ENCODE measurements around the gene DSG2.

Gene DSG2

DNA sequence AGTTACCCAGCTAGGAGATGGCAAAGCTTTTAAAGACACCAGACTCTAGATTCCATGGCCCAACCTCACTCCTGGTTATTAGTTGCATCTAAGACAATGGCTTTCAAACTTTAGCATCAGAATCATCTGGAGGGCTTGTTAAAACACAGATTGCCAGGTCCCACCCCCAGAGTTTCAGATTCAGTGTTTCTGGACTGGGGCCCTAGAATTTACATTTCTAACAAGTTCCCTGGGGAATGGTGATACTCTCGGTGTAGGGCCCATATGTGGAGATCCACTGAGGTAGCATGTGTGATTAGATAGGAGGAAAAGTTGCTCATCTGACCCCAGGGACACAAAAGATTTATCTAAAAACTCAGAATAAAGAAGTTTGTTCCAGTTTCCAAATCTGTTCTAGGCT, 79.2 kb downstream of the DSG2 start:
- H3K9me3 ChIP-seq (ENCODE audit: insufficient read depth, low read depth, low read length), result no peaks in the 10 kb centered on the region
- no peak overlapping the region for H3K9ac ChIP-seq (ENCODE audit: low read depth, low read length)
- H3K27ac ChIP-seq (ENCODE audit: low read length), result no peak overlapping the region
- no peaks in the 10 kb centered on the region for H3K4me1 ChIP-seq (ENCODE audit: insufficient read depth, low read length)
- H3K36me3 ChIP-seq (ENCODE audit: insufficient read depth, low read depth, low read length), result no peaks in the 10 kb centered on the region
- no peaks in the 10 kb centered on the region for H3K27me3 ChIP-seq (ENCODE audit: insufficient read depth, low read length)
- no peak overlapping the region for H3K4me3 ChIP-seq (ENCODE audit: low read length)

DNA sequence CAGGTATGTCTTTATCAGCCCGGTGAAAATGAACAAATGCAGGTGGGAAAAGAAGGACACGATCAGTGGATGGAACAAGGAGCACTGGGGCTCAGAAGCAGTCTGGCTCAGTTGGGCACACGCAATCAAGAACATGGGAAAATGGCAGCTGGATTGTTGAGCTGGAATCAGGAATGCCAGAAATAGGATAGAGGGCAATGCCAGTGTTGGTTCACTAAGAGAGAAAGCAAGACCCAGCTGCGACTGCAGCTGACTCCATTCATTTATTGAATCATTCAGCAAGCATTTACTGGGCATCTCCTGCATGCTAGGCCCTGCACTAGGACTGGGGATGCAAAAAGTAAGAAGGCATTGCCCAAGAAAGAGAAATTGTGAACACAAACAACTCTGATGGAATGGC, 80.1 kb downstream of the DSG2 start:
- Histone ChIP-seq H3K4me1 (ENCODE audit: insufficient read depth, low read length) (no peaks in the 10 kb centered on the region), H3K36me3 (ENCODE audit: insufficient read depth, low read depth, low read length) (no peaks in the 10 kb centered on the region), H3K9ac (ENCODE audit: low read depth, low read length) (no peak overlapping the region), H3K27me3 (ENCODE audit: insufficient read depth, low read length) (no peaks in the 10 kb centered on the region), H3K9me3 (ENCODE audit: insufficient read depth, low read depth, low read length) (no peaks in the 10 kb centered on the region), H3K27ac (ENCODE audit: low read length) (no peak overlapping the region), H3K4me3 (ENCODE audit: low read length) (no peak overlapping the region)

- Histone ChIP-seq H3K27ac (ENCODE audit: low read length) (no peak overlapping the region), H3K4me1 (ENCODE audit: insufficient read depth, low read length) (no peaks in the 10 kb centered on the region), H3K36me3 (ENCODE audit: insufficient read depth, low read depth, low read length) (no peaks in the 10 kb centered on the region), H3K27me3 (ENCODE audit: insufficient read depth, low read length) (no peaks in the 10 kb centered on the region), H3K9ac (ENCODE audit: low read depth, low read length) (no peak overlapping the region), H3K4me3 (ENCODE audit: low read length) (no peak overlapping the region), H3K9me3 (ENCODE audit: insufficient read depth, low read depth, low read length) (no peaks in the 10 kb centered on the region)
Observed at GRCh38 chr18:31579375-31579774, 81.4 kb downstream of the DSG2 start.

- H3K36me3 ChIP-seq (ENCODE audit: insufficient read depth, low read depth, low read length), result no peaks in the 10 kb centered on the region
- no peaks in the 10 kb centered on the region for H3K9me3 ChIP-seq (ENCODE audit: insufficient read depth, low read depth, low read length)
- H3K4me3 ChIP-seq (ENCODE audit: low read length), result no peak overlapping the region
Observed at GRCh38 chr18:31581498-31582197, 83.7 kb downstream of the DSG2 start.

GRCh38 chr18:31583185-31583854, 85.3 kb downstream of the DSG2 start:
- Histone ChIP-seq H3K9me3 (ENCODE audit: insufficient read depth, low read depth, low read length) (no peaks in the 10 kb centered on the region), H3K27me3 (ENCODE audit: insufficient read depth, low read length) (no peaks in the 10 kb centered on the region), H3K4me1 (ENCODE audit: insufficient read depth, low read length) (no peaks in the 10 kb centered on the region), H3K4me3 (ENCODE audit: low read length) (no peak overlapping the region), H3K36me3 (ENCODE audit: insufficient read depth, low read depth, low read length) (no peaks in the 10 kb centered on the region), H3K9ac (ENCODE audit: low read depth, low read length) (no peak overlapping the region), H3K27ac (ENCODE audit: low read length) (no peak overlapping the region)

More at GRCh38 chr18:31581498-31582197, 83.7 kb downstream of the DSG2 start:
- Histone ChIP-seq H3K4me1 (ENCODE audit: insufficient read depth, low read length) (no peaks in the 10 kb centered on the region), H3K9ac (ENCODE audit: low read depth, low read length) (no peak overlapping the region), H3K27me3 (ENCODE audit: insufficient read depth, low read length) (no peaks in the 10 kb centered on the region), H3K27ac (ENCODE audit: low read length) (no peak overlapping the region)

- Histone ChIP-seq H3K27ac (ENCODE audit: low read length) (no peak overlapping the region), H3K9me3 (ENCODE audit: insufficient read depth, low read depth, low read length) (no peaks in the 10 kb centered on the region), H3K9ac (ENCODE audit: low read depth, low read length) (no peak overlapping the region), H3K4me3 (ENCODE audit: low read length) (no peak overlapping the region), H3K27me3 (ENCODE audit: insufficient read depth, low read length) (no peaks in the 10 kb centered on the region), H3K4me1 (ENCODE audit: insufficient read depth, low read length) (no peaks in the 10 kb centered on the region), H3K36me3 (ENCODE audit: insufficient read depth, low read depth, low read length) (no peaks in the 10 kb centered on the region)
Observed at GRCh38 chr18:31585991-31586390, 88.0 kb downstream of the DSG2 start.

GRCh38 chr18:31586616-31587015, 88.6 kb downstream of the DSG2 start:
- Histone ChIP-seq H3K9me3 (ENCODE audit: insufficient read depth, low read depth, low read length) (no peaks in the 10 kb centered on the region), H3K36me3 (ENCODE audit: insufficient read depth, low read depth, low read length) (no peaks in the 10 kb centered on the region), H3K9ac (ENCODE audit: low read depth, low read length) (no peak overlapping the region), H3K4me1 (ENCODE audit: insufficient read depth, low read length) (no peaks in the 10 kb centered on the region), H3K27ac (ENCODE audit: low read length) (no peak overlapping the region), H3K27me3 (ENCODE audit: insufficient read depth, low read length) (no peaks in the 10 kb centered on the region), H3K4me3 (ENCODE audit: low read length) (no peak overlapping the region)

GRCh38 chr18:31587529-31587928, 89.6 kb downstream of the DSG2 start:
- Histone ChIP-seq H3K9ac (ENCODE audit: low read depth, low read length) (no peak overlapping the region), H3K9me3 (ENCODE audit: insufficient read depth, low read depth, low read length) (no peaks in the 10 kb centered on the region), H3K27ac (ENCODE audit: low read length) (no peak overlapping the region), H3K36me3 (ENCODE audit: insufficient read depth, low read depth, low read length) (no peaks in the 10 kb centered on the region), H3K4me3 (ENCODE audit: low read length) (no peak overlapping the region), H3K4me1 (ENCODE audit: insufficient read depth, low read length) (no peaks in the 10 kb centered on the region), H3K27me3 (ENCODE audit: insufficient read depth, low read length) (no peaks in the 10 kb centered on the region)

DNA sequence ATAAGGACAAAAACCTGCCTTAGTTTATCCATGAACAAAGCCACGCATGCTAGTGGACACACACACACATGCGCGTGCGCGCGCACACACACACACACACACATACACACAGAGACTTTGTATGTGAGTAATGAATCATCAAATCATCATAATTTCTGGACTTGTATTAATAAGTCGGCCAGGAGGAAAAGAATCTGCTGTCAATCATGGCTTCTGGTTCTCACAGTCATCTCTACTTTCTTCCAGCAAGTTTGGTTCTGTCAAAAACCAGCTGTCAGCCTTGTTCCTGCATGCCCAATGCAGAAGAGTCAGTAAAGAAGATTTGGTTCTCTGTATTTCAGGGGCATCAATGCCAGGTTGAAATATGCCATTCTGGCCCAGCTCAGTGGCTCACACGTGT, 92.6 kb downstream of the DSG2 start:
- H3K36me3 ChIP-seq (ENCODE audit: insufficient read depth, low read depth, low read length), result no peaks in the 10 kb centered on the region
- H3K4me3 ChIP-seq (ENCODE audit: low read length), result no peak overlapping the region
- H3K4me1 ChIP-seq (ENCODE audit: insufficient read depth, low read length), result no peaks in the 10 kb centered on the region
- no peaks in the 10 kb centered on the region for H3K9me3 ChIP-seq (ENCODE audit: insufficient read depth, low read depth, low read length)
- H3K9ac ChIP-seq (ENCODE audit: low read depth, low read length), result no peak overlapping the region
- H3K27ac ChIP-seq (ENCODE audit: low read length), result no peak overlapping the region
- H3K27me3 ChIP-seq (ENCODE audit: insufficient read depth, low read length), result no peaks in the 10 kb centered on the region

DNA sequence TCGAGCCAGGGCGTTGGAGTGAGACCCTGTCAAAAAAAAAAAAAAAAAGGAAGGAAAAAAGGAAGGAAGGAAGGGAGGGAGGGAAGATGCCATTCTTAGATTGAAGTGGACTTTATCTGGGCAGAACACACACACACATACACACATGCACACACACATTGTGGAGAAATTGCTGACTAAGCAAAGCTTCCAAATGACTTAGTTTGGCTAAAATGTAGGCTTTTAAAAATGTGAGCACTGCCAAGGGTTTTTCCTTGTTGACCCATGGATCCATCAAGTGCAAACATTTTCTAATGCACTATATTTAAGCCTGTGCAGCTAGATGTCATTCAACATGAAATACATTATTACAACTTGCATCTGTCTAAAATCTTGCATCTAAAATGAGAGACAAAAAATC, 93.1 kb downstream of the DSG2 start:
- no peaks in the 10 kb centered on the region for H3K36me3 ChIP-seq (ENCODE audit: insufficient read depth, low read depth, low read length)
- no peaks in the 10 kb centered on the region for H3K27me3 ChIP-seq (ENCODE audit: insufficient read depth, low read length)
- H3K9ac ChIP-seq (ENCODE audit: low read depth, low read length), result no peak overlapping the region
- no peaks in the 10 kb centered on the region for H3K4me1 ChIP-seq (ENCODE audit: insufficient read depth, low read length)
- no peaks in the 10 kb centered on the region for H3K9me3 ChIP-seq (ENCODE audit: insufficient read depth, low read depth, low read length)
- H3K4me3 ChIP-seq (ENCODE audit: low read length), result no peak overlapping the region
- H3K27ac ChIP-seq (ENCODE audit: low read length), result no peak overlapping the region

- no peaks in the 10 kb centered on the region for H3K9me3 ChIP-seq (ENCODE audit: insufficient read depth, low read depth, low read length)
- H3K36me3 ChIP-seq (ENCODE audit: insufficient read depth, low read depth, low read length), result no peaks in the 10 kb centered on the region
- no peak within 1 kb of the TSS for H3K27ac ChIP-seq (ENCODE audit: low read length)
- H3K9ac ChIP-seq (ENCODE audit: low read depth, low read length), result no peak within 1 kb of the TSS
- H3K4me3 ChIP-seq (ENCODE audit: low read length), result no peak within 1 kb of the TSS
- H3K4me1 ChIP-seq (ENCODE audit: insufficient read depth, low read length), result no peaks in the 10 kb centered on the region
- no peaks in the 10 kb centered on the region for H3K27me3 ChIP-seq (ENCODE audit: insufficient read depth, low read length)
Observed at GRCh38 chr18:31591628-31592027, 93.7 kb downstream of the DSG2 start, which contains the start of gene TTR. Gene TTR, plus strand, starts transcription at chr18:31591877. Its CDS starts 26 bp downstream, at chr18:31591903.

- H3K27ac ChIP-seq (ENCODE audit: low read length), result no peak overlapping the region
- H3K4me1 ChIP-seq (ENCODE audit: insufficient read depth, low read length), result no peaks in the 10 kb centered on the region
Observed at GRCh38 chr18:31592506-31593157, 94.7 kb downstream of the DSG2 start.

More at GRCh38 chr18:31592506-31593157, 94.7 kb downstream of the DSG2 start:
- H3K9ac ChIP-seq (ENCODE audit: low read depth, low read length), result no peak overlapping the region
- H3K9me3 ChIP-seq (ENCODE audit: insufficient read depth, low read depth, low read length), result no peaks in the 10 kb centered on the region
- H3K27me3 ChIP-seq (ENCODE audit: insufficient read depth, low read length), result no peaks in the 10 kb centered on the region
- H3K4me3 ChIP-seq (ENCODE audit: low read length), result no peak overlapping the region
- H3K36me3 ChIP-seq (ENCODE audit: insufficient read depth, low read depth, low read length), result no peaks in the 10 kb centered on the region

Data from iPS-20b (cell line).